HG02840 (cell line): Measurements from ENCODE around the gene PCDHGC5.

ENCODE experiments used
- ATAC-seq: cut with Tn5 transposase; IDR thresholded peaks from one replicate; pipeline ENCODE4 v1.9.1; 2021; ENCODE audit warnings: mild to moderate bottlenecking, moderate library complexity, moderate number of reproducible peaks; ENCODE audit not compliant: unreplicated experiment, low FRiP score

Gene PCDHGC5

GRCh38 chr5:141490271-141490670 is 1.4 kb downstream of the PCDHGC5 start:
- no peak for ATAC-seq

GRCh38 chr5:141490771-141491170 is 1.9 kb downstream of the PCDHGC5 start:
- ATAC-seq, result no peak

GRCh38 chr5:141491323-141492167 is 2.7 kb downstream of the PCDHGC5 start:
- no peak for ATAC-seq

- no peak for ATAC-seq
Observed at GRCh38 chr5:141492168-141492885, 3.4 kb downstream of the PCDHGC5 start.

- no peak for ATAC-seq
Observed at GRCh38 chr5:141493500-141494422, 4.9 kb downstream of the PCDHGC5 start.

GRCh38 chr5:141494761-141495452 is 6.0 kb downstream of the PCDHGC5 start:
- no peak for ATAC-seq

- ATAC-seq, result no peak
Observed at GRCh38 chr5:141495453-141495811, 6.6 kb downstream of the PCDHGC5 start.

GRCh38 chr5:141496038-141496437 is 7.2 kb downstream of the PCDHGC5 start:
- no peak for ATAC-seq

- ATAC-seq, result no peak
Observed at GRCh38 chr5:141501761-141502160, 12.9 kb downstream of the PCDHGC5 start.

GRCh38 chr5:141503681-141504080 is 14.8 kb downstream of the PCDHGC5 start:
- no peak for ATAC-seq

GRCh38 chr5:141504216-141504615 is 15.3 kb downstream of the PCDHGC5 start:
- no peak for ATAC-seq

GRCh38 chr5:141506381-141507155 is 17.7 kb downstream of the PCDHGC5 start:
- ATAC-seq, result no peak

- ATAC-seq, result peak; percentile 35
Observed at GRCh38 chr5:141507387-141508091, 18.7 kb downstream of the PCDHGC5 start.

GRCh38 chr5:141508440-141508797 is 19.5 kb downstream of the PCDHGC5 start:
- no peak for ATAC-seq

- no peak for ATAC-seq
Observed at GRCh38 chr5:141508798-141509611, 20.1 kb downstream of the PCDHGC5 start.

GRCh38 chr5:141510160-141510559 is 21.3 kb downstream of the PCDHGC5 start:
- ATAC-seq, result no peak

GRCh38 chr5:141510850-141511601 is 22.1 kb downstream of the PCDHGC5 start:
- no peak for ATAC-seq
